ENCODE results near the gene FGF14. TPM values are rescaled to one million over a fixed set of nuclear protein-coding genes. Genes with fewer than 3 reads are reported as not detected.

FGF14 gene
- total RNA-seq, 1 donor from 2014 or later: not detected

GRCh38 chr13:101833671-101834070, 568.2 kb downstream of the FGF14 start:
- no peak for DNase-seq (ENCODE audit: low spot score in 2 of 2)
- no peaks in the 10 kb centered on the region for H3K36me3 ChIP-seq
- H3K4me3 ChIP-seq: no peak overlapping the region
- no peak for TF ChIP-seq CTCF (IDR thresholded peaks at IDR 0.05)
- intact Hi-C loops (cut with DNase I): no loop called here
- H3K27me3 ChIP-seq: no peaks in the 10 kb centered on the region
- no peaks in the 10 kb centered on the region for H3K4me1 ChIP-seq
- no peaks in the 10 kb centered on the region for H3K9me3 ChIP-seq
- H3K27ac ChIP-seq: no peak overlapping the region

- no peak for TF ChIP-seq CTCF (IDR thresholded peaks at IDR 0.05)
- no peak for DNase-seq (ENCODE audit: low spot score in 2 of 2)
- Histone ChIP-seq H3K36me3 (no peaks in the 10 kb centered on the region), H3K4me3 (no peak overlapping the region), H3K27me3 (no peaks in the 10 kb centered on the region), H3K4me1 (no peaks in the 10 kb centered on the region), H3K27ac (no peak overlapping the region), H3K9me3 (no peaks in the 10 kb centered on the region)
- intact Hi-C loops (cut with DNase I): no loop called here
Measured at GRCh38 chr13:101830035-101830434, 571.8 kb downstream of the FGF14 start.

- H3K4me1 ChIP-seq: no peaks in the 10 kb centered on the region
- no peak overlapping the region for H3K27ac ChIP-seq
- no peaks in the 10 kb centered on the region for H3K36me3 ChIP-seq
- DNase-seq (ENCODE audit: low spot score in 2 of 2): no peak
- H3K27me3 ChIP-seq: no peaks in the 10 kb centered on the region
- H3K9me3 ChIP-seq: no peaks in the 10 kb centered on the region
- no peak for TF ChIP-seq CTCF (IDR thresholded peaks at IDR 0.05)
- intact Hi-C loops (cut with DNase I): no loop called here
- H3K4me3 ChIP-seq: no peak overlapping the region
Measured at GRCh38 chr13:101829484-101829883, 572.4 kb downstream of the FGF14 start.

GRCh38 chr13:101828119-101828518, 573.7 kb downstream of the FGF14 start:
- Histone ChIP-seq H3K4me3 (no peak overlapping the region), H3K27ac (no peak overlapping the region), H3K9me3 (no peaks in the 10 kb centered on the region), H3K4me1 (no peaks in the 10 kb centered on the region), H3K27me3 (no peaks in the 10 kb centered on the region), H3K36me3 (no peaks in the 10 kb centered on the region)
- no peak for DNase-seq (ENCODE audit: low spot score in 2 of 2)
- TF ChIP-seq CTCF (IDR thresholded peaks at IDR 0.05): no peak
- intact Hi-C loops (cut with DNase I): no loop called here

GRCh38 chr13:101817898-101818297, 584.0 kb downstream of the FGF14 start:
- DNase-seq (ENCODE audit: low spot score in 2 of 2): no peak
- TF ChIP-seq CTCF (IDR thresholded peaks at IDR 0.05): no peak
- no peaks in the 10 kb centered on the region for H3K4me1 ChIP-seq
- H3K9me3 ChIP-seq: no peaks in the 10 kb centered on the region
- intact Hi-C loops (cut with DNase I): no loop called here
- no peaks in the 10 kb centered on the region for H3K27me3 ChIP-seq
- no peaks in the 10 kb centered on the region for H3K36me3 ChIP-seq
- no peak overlapping the region for H3K27ac ChIP-seq
- H3K4me3 ChIP-seq: no peak overlapping the region

GRCh38 chr13:101811881-101812280, 590.0 kb downstream of the FGF14 start:
- Histone ChIP-seq H3K4me1 (no peaks in the 10 kb centered on the region), H3K4me3 (no peak overlapping the region), H3K27me3 (no peaks in the 10 kb centered on the region), H3K36me3 (no peaks in the 10 kb centered on the region), H3K27ac (no peak overlapping the region), H3K9me3 (no peaks in the 10 kb centered on the region)
- no peak for DNase-seq (ENCODE audit: low spot score in 2 of 2)
- intact Hi-C loops (cut with DNase I): no loop called here
- no peak for TF ChIP-seq CTCF (IDR thresholded peaks at IDR 0.05)

All from ascending aorta (tissue), 2 donors.